ENCODE measurements around the gene SLC5A11.

SLC5A11 gene

DNA sequence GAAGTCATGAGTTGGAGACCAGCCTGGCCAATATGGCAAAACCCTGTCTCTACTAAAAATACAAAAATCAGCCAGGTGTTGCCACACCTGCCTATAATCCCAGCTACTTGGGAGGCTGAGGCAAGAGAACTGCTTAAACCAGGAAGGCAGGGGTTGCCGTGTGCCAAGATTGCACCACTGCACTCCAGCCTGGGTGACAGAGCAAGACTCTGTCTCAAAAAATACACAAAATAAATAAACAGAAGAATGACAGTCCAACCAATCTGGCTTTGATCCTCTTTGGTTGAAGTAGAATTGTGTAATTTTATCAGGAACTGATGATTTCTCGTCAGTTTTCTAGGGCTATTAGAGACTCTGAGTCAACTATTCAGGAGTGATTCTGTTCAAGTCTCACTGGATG is 79.4 kb downstream of the SLC5A11 start:
- DNase-seq = no peak

- DNase-seq = no peak
These were observed 83.6 kb downstream of the SLC5A11 start for GRCh38 chr16:24929409-24929808.

- DNase-seq = no peak
These were observed 84.7 kb downstream of the SLC5A11 start for GRCh38 chr16:24930440-24930839.

- no peak for DNase-seq
These were observed 85.3 kb downstream of the SLC5A11 start for GRCh38 chr16:24931091-24931490.

GRCh38 chr16:24935336-24935735 is 89.6 kb downstream of the SLC5A11 start:
- DNase-seq = no peak

GRCh38 chr16:24936151-24936550 is 90.4 kb downstream of the SLC5A11 start:
- no peak for DNase-seq

DNA sequence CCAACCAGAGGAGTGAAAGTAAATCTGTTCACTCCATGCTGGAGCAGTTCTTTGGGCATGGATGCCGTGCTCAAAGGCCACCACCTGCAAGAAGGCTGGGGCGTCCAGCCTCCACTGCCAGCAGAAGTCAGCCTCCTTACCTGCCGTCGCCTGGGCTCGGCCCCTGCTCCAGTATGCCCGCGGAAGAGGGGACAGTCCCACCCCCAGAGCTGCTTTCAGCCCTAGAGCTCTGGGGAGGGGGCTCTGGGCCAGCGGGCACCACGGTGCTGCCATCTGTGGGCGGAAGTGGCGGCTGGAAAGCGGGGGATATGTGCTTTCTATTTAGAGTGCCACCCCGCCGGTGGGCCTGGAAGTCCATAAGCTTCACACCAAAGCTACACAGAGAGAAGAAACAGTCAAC is 93.5 kb downstream of the SLC5A11 start:
- DNase-seq = no peak

GRCh38 chr16:24939738-24940137 is 94.0 kb downstream of the SLC5A11 start:
- DNase-seq = no peak

- no peak for DNase-seq
These were observed 97.7 kb downstream of the SLC5A11 start for GRCh38 chr16:24943471-24943870.

DNA sequence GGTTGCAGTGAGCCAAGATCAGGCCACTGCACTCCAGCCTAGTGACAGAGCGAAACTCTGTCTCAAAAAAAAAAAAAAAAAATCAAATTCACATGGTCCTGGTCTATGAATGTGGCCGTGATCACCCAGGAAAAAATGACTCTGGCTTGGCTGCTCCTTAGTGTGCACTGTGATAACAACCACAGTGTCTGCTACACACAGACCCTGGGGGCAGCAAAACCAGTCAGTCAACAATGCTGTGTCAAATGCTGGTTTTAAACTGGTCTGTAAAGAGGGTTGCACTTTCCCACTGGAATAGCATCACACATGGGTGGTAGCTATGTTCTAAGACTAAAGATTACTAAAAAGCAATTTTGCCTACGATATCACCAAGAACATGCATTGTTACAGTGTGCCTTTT is 98.4 kb downstream of the SLC5A11 start:
- no peak for DNase-seq

GRCh38 chr16:24946155-24946554 is 100.4 kb downstream of the SLC5A11 start:
- DNase-seq = no peak

DNA sequence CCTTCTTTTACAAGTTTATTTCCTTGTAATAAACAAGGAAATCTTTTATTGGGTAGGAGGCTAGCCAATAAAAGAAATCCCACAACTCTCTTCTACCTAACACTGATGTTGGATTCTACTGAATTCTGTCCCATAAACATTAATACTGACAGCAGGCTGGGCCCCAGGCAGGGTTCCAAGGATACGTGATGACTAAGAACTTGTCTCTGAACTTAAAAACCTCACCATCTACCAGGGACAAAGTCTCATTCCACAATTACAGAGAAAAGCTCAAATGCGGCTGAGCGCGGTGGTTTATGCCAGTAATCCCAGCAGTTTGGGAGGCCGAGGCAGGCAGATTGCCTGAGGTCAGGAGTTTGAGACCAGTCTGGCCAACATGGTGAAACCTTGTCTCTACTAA is 104.5 kb downstream of the SLC5A11 start:
- no peak for DNase-seq

DNA sequence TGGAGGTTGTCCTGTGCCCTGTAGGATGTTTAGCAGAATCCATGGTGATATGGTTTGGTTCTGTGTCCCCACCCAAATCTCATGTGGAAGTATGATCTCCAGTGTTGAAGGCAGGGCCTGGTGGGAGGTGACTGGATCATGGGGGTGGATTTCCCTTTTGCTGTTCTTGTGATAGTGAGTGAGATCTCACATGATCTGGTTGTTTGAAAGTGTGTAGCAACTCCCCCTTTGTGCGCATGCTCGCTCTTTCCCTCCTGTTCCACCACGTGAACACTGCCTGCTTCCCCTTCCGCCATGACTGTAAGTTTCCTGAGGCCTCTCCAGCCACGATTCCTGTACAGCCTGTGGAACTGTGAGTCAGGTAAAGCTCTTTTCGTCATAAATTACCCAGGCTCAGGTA is 107.5 kb downstream of the SLC5A11 start:
- no peak for DNase-seq

GRCh38 chr16:24953721-24954120 is 108.0 kb downstream of the SLC5A11 start:
- no peak for DNase-seq

DNA sequence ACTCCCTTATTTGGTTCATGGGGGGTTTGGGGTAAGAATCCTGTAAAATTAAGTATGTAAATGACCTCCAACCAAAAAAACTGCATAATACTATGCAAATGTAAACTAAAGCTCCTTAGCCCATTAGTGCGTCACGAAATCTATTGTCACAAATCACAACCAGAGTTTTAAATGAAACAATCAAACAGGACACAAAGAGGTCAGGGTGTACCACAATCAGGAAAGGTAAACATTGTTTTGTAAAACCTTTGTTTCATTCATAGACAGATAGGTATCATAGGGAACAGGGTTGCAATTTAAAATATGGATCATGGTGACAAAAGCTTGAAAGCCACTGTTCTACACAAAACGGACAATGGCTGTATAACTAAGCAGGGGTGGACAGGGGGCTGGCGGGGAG is 108.4 kb downstream of the SLC5A11 start:
- DNase-seq = no peak

DNA sequence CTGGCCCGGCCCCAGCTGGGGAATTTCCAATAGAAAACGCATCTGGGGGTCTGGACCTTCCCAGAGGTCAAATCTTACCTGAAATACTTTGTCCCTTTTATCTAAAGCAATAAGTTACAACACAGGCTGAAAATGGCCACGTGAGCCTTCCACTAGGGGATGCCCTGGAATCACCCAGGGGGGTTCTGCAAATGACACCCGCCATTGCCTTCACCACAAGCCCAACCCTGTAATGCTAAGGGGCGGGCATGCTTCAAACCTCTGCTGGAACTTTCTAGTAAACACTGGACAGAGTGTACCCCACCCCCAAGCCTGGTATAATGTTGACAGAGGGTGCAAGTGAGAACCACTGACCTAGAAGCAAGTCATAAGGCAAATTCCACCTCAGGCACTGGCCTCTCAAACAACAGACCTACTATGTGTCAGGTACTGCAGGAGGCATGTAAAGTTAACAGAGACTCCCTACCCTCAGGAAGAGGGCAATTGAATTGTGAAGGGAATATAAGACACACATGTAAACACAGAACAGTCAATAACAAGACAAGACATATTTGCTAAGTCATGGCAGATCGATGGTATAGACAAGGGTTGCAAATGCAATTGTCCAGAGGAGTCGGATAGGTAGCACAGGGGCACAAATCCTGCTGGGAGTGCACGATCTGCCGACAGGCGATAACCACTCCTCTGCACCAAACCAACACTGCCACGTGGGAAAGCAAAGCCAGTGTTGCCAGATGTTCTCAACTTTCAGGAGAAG is 110.4 kb downstream of the SLC5A11 start:
- DNase-seq = no peak

DNA sequence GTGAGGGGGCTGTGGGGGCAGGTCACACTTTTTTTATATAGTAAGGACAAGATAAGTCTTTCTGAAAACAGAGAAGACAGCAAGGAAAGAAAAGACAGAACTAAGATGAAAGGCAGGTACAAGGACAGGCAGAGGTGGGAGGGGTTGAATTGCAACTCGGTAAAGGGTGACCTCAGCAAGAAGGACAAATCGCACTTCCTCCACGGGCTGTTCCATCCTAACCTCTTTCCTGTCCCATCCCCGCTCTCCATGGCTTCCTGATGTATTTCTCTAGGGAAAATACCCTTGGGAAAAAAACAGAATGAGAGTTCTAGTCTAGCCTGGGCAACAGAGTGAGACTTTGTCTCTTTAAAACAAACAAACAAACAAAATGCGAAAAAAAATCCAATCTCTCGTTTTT is 112.1 kb downstream of the SLC5A11 start:
- DNase-seq = no peak

Measured in NCI-H1092 (cell line).